Measurements from ENCODE around the gene NTN4.

DNA sequence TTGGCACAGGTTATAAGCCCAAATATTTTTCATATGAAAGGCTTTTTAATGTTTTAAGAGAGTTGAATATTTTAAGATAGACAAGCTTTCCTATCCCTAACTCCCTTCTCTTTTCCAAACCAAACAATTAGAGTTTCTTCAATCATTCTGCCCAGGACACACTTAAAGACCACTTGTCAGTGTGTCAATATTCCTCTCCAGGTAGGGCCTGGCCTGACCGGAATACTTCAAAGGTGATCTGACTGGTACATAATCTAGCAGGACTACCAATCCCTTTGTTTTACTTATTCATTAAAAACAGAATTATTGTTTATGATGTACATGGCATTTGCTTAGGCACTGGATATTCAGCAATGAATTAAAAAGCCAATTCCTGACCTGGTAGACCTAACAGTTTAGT, 44.0 kb upstream of the NTN4 start:
- TF ChIP-seq EP300 (IDR thresholded peaks at IDR 0.05; ENCODE audit: borderline replicate concordance), result no peak
- no peak for TF ChIP-seq CEBPB (IDR thresholded peaks at IDR 0.05)
- no peak for TF ChIP-seq TAF1 (IDR thresholded peaks at IDR 0.05; ENCODE audit: low read depth)
- no peak for TF ChIP-seq REST (IDR thresholded peaks at IDR 0.05; ENCODE audit: low read depth)
- no peak for TF ChIP-seq EGR1 (IDR thresholded peaks at IDR 0.05)
- no peak for TF ChIP-seq TEAD4 (IDR thresholded peaks at IDR 0.05)
- no peak for TF ChIP-seq RAD21 (IDR thresholded peaks at IDR 0.05; ENCODE audit: low read depth)
- TF ChIP-seq TCF12 (IDR thresholded peaks at IDR 0.05; ENCODE audit: low read depth), result no peak
- TF ChIP-seq, protein P1, sequence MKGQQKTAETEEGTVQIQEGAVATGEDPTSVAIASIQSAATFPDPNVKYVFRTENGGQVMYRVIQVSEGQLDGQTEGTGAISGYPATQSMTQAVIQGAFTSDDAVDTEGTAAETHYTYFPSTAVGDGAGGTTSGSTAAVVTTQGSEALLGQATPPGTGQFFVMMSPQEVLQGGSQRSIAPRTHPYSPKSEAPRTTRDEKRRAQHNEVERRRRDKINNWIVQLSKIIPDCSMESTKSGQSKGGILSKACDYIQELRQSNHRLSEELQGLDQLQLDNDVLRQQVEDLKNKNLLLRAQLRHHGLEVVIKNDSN (IDR thresholded peaks at IDR 0.05), result no peak
- no peak for TF ChIP-seq YY1 (IDR thresholded peaks at IDR 0.05; ENCODE audit: low read depth)
